DOHH2 (cell line): ENCODE data around the gene MRPL33.

Source experiments
- H3F3A ChIP-seq: fragments of 200-600 bp; sonication (generic), shearing (Covaris generic); 2 replicates; pipeline ENCODE4 v1.6.0; 2016; ENCODE audit warnings: antibody characterized with exemption, mild to moderate bottlenecking; ENCODE audit not compliant: control insufficient read depth, insufficient read depth
- H3K27ac ChIP-seq: fragments of 200-600 bp; sonication (generic); 2 replicates; pipeline ENCODE4 v1.5.1; 2014; ENCODE audit warnings: low read depth, mild to moderate bottlenecking, low read length, moderate library complexity
- H3K27me3 ChIP-seq: fragments of 200-600 bp; sonication (generic); 2 replicates; pipeline ENCODE4 v1.6.1; 2014; ENCODE audit warnings: mild to moderate bottlenecking, low read length, mixed read lengths; ENCODE audit not compliant: control insufficient read depth
- H3K36me3 ChIP-seq: fragments of 200-600 bp; sonication (generic); 2 replicates; pipeline ENCODE4 v1.6.1; 2014; ENCODE audit warnings: mild to moderate bottlenecking, low read length, moderate library complexity, mixed read lengths; ENCODE audit not compliant: control insufficient read depth
- H3K4me1 ChIP-seq: fragments of 200-600 bp; sonication (generic); 2 replicates; pipeline ENCODE4 v1.6.1; 2014; ENCODE audit warnings: mild to moderate bottlenecking, low read length, mixed read lengths; ENCODE audit not compliant: control insufficient read depth
- H3K4me2 ChIP-seq: fragments of 200-600 bp; sonication (generic); 2 replicates; pipeline ENCODE4 v1.6.0; 2014; ENCODE audit warnings: mild to moderate bottlenecking, low read length, moderate library complexity
- H3K4me3 ChIP-seq: fragments of 200-600 bp; sonication (generic); 2 replicates; pipeline ENCODE4 v1.5.1; 2014; ENCODE audit warnings: mild to moderate bottlenecking, low read length, mixed read lengths
- H3K79me2 ChIP-seq: fragments of 200-600 bp; sonication (generic); 2 replicates; pipeline ENCODE4 v1.6.1; 2014; ENCODE audit warnings: mild to moderate bottlenecking, low read length, mixed read lengths; ENCODE audit not compliant: control insufficient read depth
- H3K9me2 ChIP-seq: fragments of 200-600 bp; sonication (generic); replicated peaks from 2 replicates; pipeline ENCODE4 v1.6.1; 2014; ENCODE audit warnings: mild to moderate bottlenecking, low read length, mixed read lengths; ENCODE audit not compliant: control insufficient read depth
- H3K9me3 ChIP-seq: fragments of 200-600 bp; sonication (generic); 2 replicates; pipeline ENCODE4 v1.6.1; 2014; ENCODE audit warnings: antibody characterized with exemption, low read length, mixed read lengths; ENCODE audit not compliant: control insufficient read depth, insufficient read depth
- H4K20me1 ChIP-seq: fragments of 200-600 bp; sonication (generic); 2 replicates; pipeline ENCODE4 v1.6.0; 2014; ENCODE audit warnings: low read depth, mild to moderate bottlenecking, antibody characterized with exemption, low read length, moderate library complexity; ENCODE audit not compliant: control insufficient read depth, insufficient read depth
- CTCF ChIP-seq: fragments of 200-600 bp; sonication (generic); IDR thresholded peaks from one replicate; pipeline ENCODE4 v1.5.1; 2014; ENCODE audit warnings: antibody characterized with exemption, mild to moderate bottlenecking, low read depth, low read length; ENCODE audit not compliant: poor library complexity, severe bottlenecking
- EZH2phosphoT487 ChIP-seq: fragments of 200-600 bp; sonication (generic); IDR thresholded peaks from 2 replicates; pipeline ENCODE4 v1.6.1; 2017; ENCODE audit warnings: borderline replicate concordance, mild to moderate bottlenecking, antibody characterized with exemption, low read length, moderate library complexity, mixed read lengths

MRPL33 gene

DNA sequence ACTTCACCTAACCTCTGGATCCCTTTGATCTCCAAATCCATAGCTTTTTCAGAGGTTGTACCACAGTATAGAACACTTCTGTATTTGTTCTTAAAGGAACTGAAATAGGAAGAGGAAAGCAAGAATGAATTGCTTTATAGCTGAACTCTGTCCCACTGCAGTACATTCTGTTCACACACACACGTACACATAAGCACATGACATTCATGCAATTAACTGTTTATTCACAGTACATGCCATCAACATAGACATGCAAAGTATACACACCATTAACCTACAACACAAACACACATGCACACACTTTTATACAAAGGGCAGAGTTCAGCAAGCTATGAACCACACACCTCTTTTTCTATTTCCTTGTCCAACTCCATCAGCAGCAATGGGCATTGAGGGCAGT, 43.2 kb downstream of the MRPL33 start:
- H3K36me3 ChIP-seq: no peaks in the 10 kb centered on the region
- H4K20me1 ChIP-seq: no peaks in the 10 kb centered on the region
- no peaks in the 10 kb centered on the region for H3K9me2 ChIP-seq
- H3K4me3 ChIP-seq: no peak overlapping the region
- peaks cover 12% of the 10 kb centered on the region for H3K27me3 ChIP-seq
- no peak overlapping the region for H3K4me2 ChIP-seq
- no peaks in the 10 kb centered on the region for H3K79me2 ChIP-seq
- no peaks in the 10 kb centered on the region for H3K4me1 ChIP-seq
- H3K27ac ChIP-seq: no peak overlapping the region
- H3K9me3 ChIP-seq: no peaks in the 10 kb centered on the region
- H3F3A ChIP-seq: no peaks in the 10 kb centered on the region
- TF ChIP-seq CTCF (no peak), EZH2phosphoT487 (no peak)

DNA sequence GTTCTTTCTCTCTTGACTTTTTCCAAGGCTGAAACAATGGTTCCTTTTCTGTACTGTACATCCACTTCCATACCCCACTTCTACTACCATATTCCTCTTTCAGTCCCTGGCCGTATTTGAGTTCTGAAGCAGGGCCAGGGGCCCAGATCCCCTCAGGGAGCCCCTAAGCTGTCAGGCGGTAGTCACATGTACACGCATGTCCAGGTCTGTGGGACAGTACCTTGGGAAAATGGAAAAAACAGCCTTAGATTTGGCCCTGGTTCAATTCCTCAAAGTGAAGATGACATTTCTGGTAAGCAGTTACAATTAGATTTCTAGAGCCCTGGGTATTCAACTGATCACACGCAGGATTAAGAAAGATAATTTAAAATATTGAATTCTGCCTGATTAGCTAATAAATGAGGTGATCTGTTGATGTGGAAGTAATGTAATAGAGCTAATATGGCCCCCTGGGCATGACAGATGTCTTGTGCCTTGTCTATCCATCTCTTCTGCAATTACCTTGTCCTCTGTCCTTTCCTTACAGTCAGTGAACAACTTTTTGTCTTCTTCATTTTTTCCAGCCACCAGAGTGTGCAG, 44.4 kb downstream of the MRPL33 start:
- no peaks in the 10 kb centered on the region for H3K4me1 ChIP-seq
- no peak overlapping the region for H3K4me3 ChIP-seq
- H3K79me2 ChIP-seq: no peaks in the 10 kb centered on the region
- no peaks in the 10 kb centered on the region for H4K20me1 ChIP-seq
- TF ChIP-seq EZH2phosphoT487 (no peak), CTCF (no peak)
- H3K9me2 ChIP-seq: no peaks in the 10 kb centered on the region
- H3K4me2 ChIP-seq: no peak overlapping the region
- H3K27ac ChIP-seq: no peak overlapping the region
- no peaks in the 10 kb centered on the region for H3K9me3 ChIP-seq
- no peaks in the 10 kb centered on the region for H3F3A ChIP-seq
- H3K36me3 ChIP-seq: no peaks in the 10 kb centered on the region
- H3K27me3 ChIP-seq: peaks cover 8% of the 10 kb centered on the region

DNA sequence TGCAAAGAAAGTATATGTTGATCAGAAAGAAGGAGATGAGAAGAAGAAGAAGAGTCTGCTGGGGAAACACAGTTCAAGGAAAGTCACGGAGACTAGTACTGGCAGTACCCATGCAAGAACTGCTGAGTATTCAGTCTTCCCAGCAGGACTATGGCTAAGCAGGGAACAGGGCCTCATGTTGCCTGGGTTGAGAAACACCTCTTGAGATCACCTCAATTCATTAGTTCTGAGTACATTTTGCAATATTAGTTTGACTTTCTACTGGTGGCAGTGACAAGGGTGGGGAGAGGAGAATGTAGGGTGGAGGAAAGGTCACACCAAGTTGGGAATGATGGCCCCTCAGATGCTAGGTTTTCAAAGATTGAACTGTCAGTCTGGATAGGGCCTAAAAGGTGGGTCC, 50.5 kb downstream of the MRPL33 start:
- no peaks in the 10 kb centered on the region for H3K9me2 ChIP-seq
- TF ChIP-seq EZH2phosphoT487 (no peak), CTCF (no peak)
- H4K20me1 ChIP-seq: no peaks in the 10 kb centered on the region
- H3F3A ChIP-seq: no peaks in the 10 kb centered on the region
- H3K4me3 ChIP-seq: no peak overlapping the region
- no peaks in the 10 kb centered on the region for H3K79me2 ChIP-seq
- 0 out of 2 replicates have a peak, but pooled peaks cover 1% of the 10 kb centered on the region for H3K27me3 ChIP-seq
- no peak overlapping the region for H3K4me2 ChIP-seq
- no peaks in the 10 kb centered on the region for H3K4me1 ChIP-seq
- peaks cover 3% of the 10 kb centered on the region; the same call in 1 of the 2 replicates for H3K9me3 ChIP-seq
- no peaks in the 10 kb centered on the region for H3K36me3 ChIP-seq
- H3K27ac ChIP-seq: no peak overlapping the region

- peaks cover 3% of the 10 kb centered on the region; the same call in 1 of the 2 replicates for H3K9me3 ChIP-seq
- no peaks in the 10 kb centered on the region for H3K79me2 ChIP-seq
- H3F3A ChIP-seq: no peaks in the 10 kb centered on the region
- H3K4me2 ChIP-seq: no peak overlapping the region
- TF ChIP-seq CTCF (no peak), EZH2phosphoT487 (no peak)
- H3K27ac ChIP-seq: no peak overlapping the region
- H3K36me3 ChIP-seq: no peaks in the 10 kb centered on the region
- no peaks in the 10 kb centered on the region for H4K20me1 ChIP-seq
- no peak overlapping the region for H3K4me3 ChIP-seq
- no peaks in the 10 kb centered on the region for H3K9me2 ChIP-seq
- H3K27me3 ChIP-seq: peaks cover 8% of the 10 kb centered on the region
- H3K4me1 ChIP-seq: no peaks in the 10 kb centered on the region
Observed at GRCh38 chr2:27823135-27823534, 51.6 kb downstream of the MRPL33 start.
